GM12878 (cell line): Measurements from ENCODE around the gene DCBLD1. TPM values are rescaled to one million over a fixed set of nuclear protein-coding genes. Genes with fewer than 3 reads are reported as not detected.

Source experiments
- ATAC-seq: fragments of 200-7000 bp; cut with Tn5 transposase; 3 replicates; pipeline ENCODE4 v1.9.1; 2020; ENCODE audit warnings: mild to moderate bottlenecking, moderate library complexity
- BruUV-seq: library from RNA; stranded (reverse); fragments of 400-500 nt; replicated peaks from 2 replicates; lab custom pipeline; 2021; lab: Mats Ljungman, UMichigan
- CTCF ChIA-PET: fragments of 300-600 bp; sonication (Branson Sonifier 250); formaldehyde crosslinking; extraction: SDS; loops from one replicate; lab custom pipeline; 2021; ENCODE audit warnings: inconsistent platforms; lab: Yijun Ruan, JAX
- POLR2A ChIA-PET: fragments of 350-600 bp; formaldehyde crosslinking; extraction: SDS; loops from one replicate; lab custom pipeline; 2021; ENCODE audit warnings: inconsistent platforms; lab: Charles Lee
- RAD21 ChIA-PET: fragments of 300-600 bp; sonication (Branson Sonifier 250); formaldehyde crosslinking; loops from one replicate; lab custom pipeline; 2023; ENCODE audit warnings: antibody characterized with exemption; ENCODE audit not compliant: unreplicated experiment; lab: Charles Lee
- SMC1A ChIA-PET: fragments of 300-600 bp; sonication (Branson Sonifier 250); formaldehyde crosslinking; loops from one replicate; lab custom pipeline; 2023; ENCODE audit not compliant: unreplicated experiment, uncharacterized antibody; lab: Charles Lee
- DNase-seq: peaks from one replicate; pipeline ENCODE4 v3.0.0-alpha.2; 2011; ENCODE audit warnings: low read depth, low spot score
- FAIRE-seq: peaks from 3 replicates; lab custom pipeline; 2011; peaks lifted over from hg19 to GRCh38; lab: Jason Lieb, UNC
- H2AFZ ChIP-seq: 2 replicates; pipeline ENCODE4 v1.6.0; 2011; ENCODE audit warnings: low read depth, low read length, control low read depth; ENCODE audit not compliant: control insufficient read depth
- H3K27ac ChIP-seq: 2 replicates; pipeline ENCODE4 v1.5.1; 2011; ENCODE audit warnings: control low read depth; ENCODE audit not compliant: control insufficient read depth, insufficient read depth
- H3K27me3 ChIP-seq, 2 experiments: replicated peaks in 1 of 2; 2 replicates each; pipeline versions ENCODE4 v1.6.0 to v1.6.1; 2011; ENCODE audit warnings: low read length in 1 of 2; ENCODE audit not compliant: control insufficient read depth in 2 of 2, insufficient read depth in 2 of 2
- H3K36me3 ChIP-seq, 2 experiments: 2 replicates each; pipeline ENCODE4 v1.5.1; 2011; ENCODE audit warnings: low read length in 1 of 2; ENCODE audit not compliant: control insufficient read depth in 2 of 2, insufficient read depth in 2 of 2
- H3K4me1 ChIP-seq: 2 replicates; pipeline ENCODE4 v1.6.1; 2011; ENCODE audit warnings: mild to moderate bottlenecking, low read length, moderate library complexity, mixed read lengths; ENCODE audit not compliant: control insufficient read depth, insufficient read depth
- H3K4me2 ChIP-seq: 2 replicates; pipeline ENCODE4 v1.6.0; 2011; ENCODE audit warnings: control low read depth; ENCODE audit not compliant: control insufficient read depth, insufficient read depth
- H3K4me3 ChIP-seq: fragments of 200-600 bp; sonication (generic); 2 replicates; pipeline ENCODE4 v1.5.1; 2016
- H3K79me2 ChIP-seq: 2 replicates; pipeline ENCODE4 v1.6.0; 2011; ENCODE audit warnings: low read length; ENCODE audit not compliant: control insufficient read depth, insufficient read depth
- H3K9ac ChIP-seq: 2 replicates; pipeline ENCODE4 v1.8.0; 2011; ENCODE audit warnings: low read length, control low read depth, mixed read lengths; ENCODE audit not compliant: control insufficient read depth, insufficient read depth
- H3K9me3 ChIP-seq: replicated peaks from 3 replicates; pipeline ENCODE4 v1.5.1; 2011; ENCODE audit warnings: mild to moderate bottlenecking, low read length; ENCODE audit not compliant: control insufficient read depth, insufficient read depth
- H4K20me1 ChIP-seq: 2 replicates; pipeline ENCODE4 v1.6.0; 2011; ENCODE audit not compliant: control insufficient read depth, insufficient read depth
- LARP7 ChIP-seq: fragments of 450-650 bp; IDR thresholded peaks from 2 replicates; pipeline ENCODE4 v1.6.1; 2017; ENCODE audit warnings: mild to moderate bottlenecking
- MTA3 ChIP-seq: IDR thresholded peaks from 2 replicates; pipeline ENCODE4 v1.6.1; 2012; ENCODE audit warnings: low read length, inconsistent platforms, borderline replicate concordance
- RBBP5 ChIP-seq: fragments of 200-600 bp; sonication (generic); conservative IDR thresholded peaks from 2 replicates; pipeline ENCODE4 v1.6.1; 2016
- STAT3 ChIP-seq: IDR thresholded peaks from 2 replicates; pipeline ENCODE4 v1.6.1; 2011; ENCODE audit warnings: low read depth, low read length, improper control_type of control experiment
- WRNIP1 ChIP-seq: IDR thresholded peaks from 2 replicates; pipeline ENCODE4 v1.6.1; 2011; ENCODE audit warnings: low read depth, low read length, improper control_type of control experiment, borderline replicate concordance
- ZSCAN29 ChIP-seq: fragments of 450-650 bp; IDR thresholded peaks from 2 replicates; pipeline ENCODE4 v1.6.1; 2017; ENCODE audit warnings: mild to moderate bottlenecking, moderate library complexity
- ZZZ3 ChIP-seq: IDR thresholded peaks from 2 replicates; pipeline ENCODE4 v1.6.1; 2011; ENCODE audit warnings: low read depth; ENCODE audit not compliant: control insufficient read depth, insufficient read length
- WGBS: methylation state at CpG from one replicate; pipeline ENCODE4 v1.1.6; 2016; ENCODE audit warnings: low lambda C conversion rate; ENCODE audit not compliant: insufficient replicate concordance, insufficient coverage; ENCODE audit errors: missing lambda C conversion rate; 5-methylcytosine and 5-hydroxymethylcytosine counted together
- in situ Hi-C: fragments of 300-500 bp; cut with MboI; formaldehyde crosslinking; loops from 9 replicates; pipeline ENCODE4 v1.14.3; 2018; ENCODE audit warnings: mixed read lengths
- intact Hi-C: fragments of 100-400 bp; cut with micrococcal nuclease; formaldehyde crosslinking; loops from one replicate; pipeline ENCODE4 v1.14.2; 2022; ENCODE audit not compliant: unreplicated experiment
- polyA plus RNA-seq, 11 experiments: library from polyadenylated mRNA; depleted of rRNA in 4 of 11; unstranded in 6 of 11; stranded (reverse) in 5 of 11; fragments of >200 nt; fragmentation: Nextera tagmentation in 4 of 11; fragmentation: Illumina TruSeq in 1 of 11; extraction: Ambion mirVana in 4 of 11; extraction: Trizol in 1 of 11; gene quantifications; 1 replicate in 1 of 11; 2 replicates in 10 of 11; pipeline versions ENCODE4 v1.2.1 to v1.2.3, GENCODE V29; 2011 to 2016; ENCODE audit warnings: inconsistent platforms in 2 of 11, missing spikeins in 2 of 11, low read depth in 1 of 11
- total RNA-seq, 4 experiments: library from RNA; depleted of rRNA in 3 of 4; stranded (reverse); fragments of >200 nt in 3 of 4; fragmentation: Illumina TruSeq in 1 of 4; extraction: Trizol in 1 of 4; gene quantifications; 2 replicates each; pipeline versions ENCODE4 v1.2.1 to v1.2.3, GENCODE V29; 2013 to 2021
- TF ChIP-seq, protein P1 (sequence below): fragments of 450-650 bp; IDR thresholded peaks from 2 replicates; pipeline ENCODE4 v1.6.1; 2017; ENCODE audit warnings: mild to moderate bottlenecking, low read depth, inconsistent platforms; ENCODE audit not compliant: poor library complexity, severe bottlenecking

The DCBLD1 gene
- total and polyA plus RNA-seq, 10 of the 15 experiments (the other 5 are each of a cell fraction or from before 2014, with no cell fraction given) = 0.92 to 9.2 (median 8.3) TPM

DNA sequence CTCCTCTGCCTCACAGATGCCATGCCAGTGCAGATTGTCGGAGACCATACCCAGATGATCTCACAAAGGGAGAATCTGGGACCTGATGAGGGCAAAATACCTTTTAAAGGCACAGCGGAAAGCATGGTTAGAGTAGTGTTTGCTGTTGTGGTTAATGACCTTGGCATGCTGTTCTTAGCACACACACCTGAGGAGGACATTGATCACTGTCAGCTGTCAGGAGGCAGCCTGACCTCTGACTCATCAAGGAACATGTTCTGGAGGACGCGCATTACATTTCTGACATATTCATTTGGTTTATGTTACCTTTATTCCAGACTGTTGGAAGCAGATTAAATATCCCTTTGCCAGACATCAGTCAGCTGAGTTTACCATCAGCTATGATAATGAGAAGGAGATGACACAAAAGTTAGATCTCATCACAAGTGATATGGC lies 62.7 kb downstream of the DCBLD1 start:
- peaks cover 16% of the 10 kb centered on the region for H3K4me1 ChIP-seq
- DNase-seq (no peak), ATAC-seq (no peak), FAIRE-seq (no peak)
- in situ Hi-C loops = no loop called here
- intact Hi-C loops = no loop called here
- H3K79me2 ChIP-seq = no peaks in the 10 kb centered on the region
- BruUV-seq = no TSS peak
- POLR2A ChIA-PET = no interaction called here
- no peak overlapping the region for H2AFZ ChIP-seq
- H3K27ac ChIP-seq = no peak overlapping the region
- WGBS = 98% methylated on average over 4 of the region's 4 CpGs
- CTCF ChIA-PET = interaction anchor here (0.6 kb wide), 1 partner anchor 94 kb away, joined by 3 read pairs; no protein-coding TSS in a partner anchor
- SMC1A ChIA-PET = interaction anchor here (1.3 to 1.7 kb wide), 2 partner anchors 9 to 10 kb away, joined by 3 to 4 read pairs; no protein-coding TSS in a partner anchor
- H4K20me1 ChIP-seq = no peaks in the 10 kb centered on the region
- no peaks in the 10 kb centered on the region for H3K27me3 ChIP-seq
- H3K36me3 ChIP-seq = no peaks in the 10 kb centered on the region; a peak in 2 of 4 replicates
- TF ChIP-seq RBBP5 (no peak), MTA3 (no peak), ZZZ3 (no peak), LARP7 (no peak), STAT3 (no peak), WRNIP1 (no peak), ZSCAN29 (no peak)
- TF ChIP-seq, protein P1, sequence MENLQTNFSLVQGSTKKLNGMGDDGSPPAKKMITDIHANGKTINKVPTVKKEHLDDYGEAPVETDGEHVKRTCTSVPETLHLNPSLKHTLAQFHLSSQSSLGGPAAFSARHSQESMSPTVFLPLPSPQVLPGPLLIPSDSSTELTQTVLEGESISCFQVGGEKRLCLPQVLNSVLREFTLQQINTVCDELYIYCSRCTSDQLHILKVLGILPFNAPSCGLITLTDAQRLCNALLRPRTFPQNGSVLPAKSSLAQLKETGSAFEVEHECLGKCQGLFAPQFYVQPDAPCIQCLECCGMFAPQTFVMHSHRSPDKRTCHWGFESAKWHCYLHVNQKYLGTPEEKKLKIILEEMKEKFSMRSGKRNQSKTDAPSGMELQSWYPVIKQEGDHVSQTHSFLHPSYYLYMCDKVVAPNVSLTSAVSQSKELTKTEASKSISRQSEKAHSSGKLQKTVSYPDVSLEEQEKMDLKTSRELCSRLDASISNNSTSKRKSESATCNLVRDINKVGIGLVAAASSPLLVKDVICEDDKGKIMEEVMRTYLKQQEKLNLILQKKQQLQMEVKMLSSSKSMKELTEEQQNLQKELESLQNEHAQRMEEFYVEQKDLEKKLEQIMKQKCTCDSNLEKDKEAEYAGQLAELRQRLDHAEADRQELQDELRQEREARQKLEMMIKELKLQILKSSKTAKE = no peak
- H3K9me3 ChIP-seq = no peaks in the 10 kb centered on the region
- H3K4me3 ChIP-seq = no peak overlapping the region
- no peak overlapping the region for H3K4me2 ChIP-seq
- no peak overlapping the region for H3K9ac ChIP-seq
- RAD21 ChIA-PET = interaction anchor here (1.3 kb wide), 1 partner anchor 67 kb away, joined by 7 read pairs; no protein-coding TSS in a partner anchor
